Stimulated activated CD8-positive, alpha-beta memory T cell treated with anti-CD3 and anti-CD28 coated beads, Interleukin-7, amount 100 ng/mL, for 24 hours (primary cell): ENCODE measurements around the gene PRIM1.
"Not testable (repeated sequence)": the region's sequence is repeated elsewhere in the genome, so short reads cannot be mapped to it uniquely, and the experiment has no call there.

Source experiments
- DNase-seq: peaks from one replicate; pipeline ENCODE4 v3.0.0-alpha.2; 2020; ENCODE audit warnings: low read depth

The PRIM1 gene

DNA sequence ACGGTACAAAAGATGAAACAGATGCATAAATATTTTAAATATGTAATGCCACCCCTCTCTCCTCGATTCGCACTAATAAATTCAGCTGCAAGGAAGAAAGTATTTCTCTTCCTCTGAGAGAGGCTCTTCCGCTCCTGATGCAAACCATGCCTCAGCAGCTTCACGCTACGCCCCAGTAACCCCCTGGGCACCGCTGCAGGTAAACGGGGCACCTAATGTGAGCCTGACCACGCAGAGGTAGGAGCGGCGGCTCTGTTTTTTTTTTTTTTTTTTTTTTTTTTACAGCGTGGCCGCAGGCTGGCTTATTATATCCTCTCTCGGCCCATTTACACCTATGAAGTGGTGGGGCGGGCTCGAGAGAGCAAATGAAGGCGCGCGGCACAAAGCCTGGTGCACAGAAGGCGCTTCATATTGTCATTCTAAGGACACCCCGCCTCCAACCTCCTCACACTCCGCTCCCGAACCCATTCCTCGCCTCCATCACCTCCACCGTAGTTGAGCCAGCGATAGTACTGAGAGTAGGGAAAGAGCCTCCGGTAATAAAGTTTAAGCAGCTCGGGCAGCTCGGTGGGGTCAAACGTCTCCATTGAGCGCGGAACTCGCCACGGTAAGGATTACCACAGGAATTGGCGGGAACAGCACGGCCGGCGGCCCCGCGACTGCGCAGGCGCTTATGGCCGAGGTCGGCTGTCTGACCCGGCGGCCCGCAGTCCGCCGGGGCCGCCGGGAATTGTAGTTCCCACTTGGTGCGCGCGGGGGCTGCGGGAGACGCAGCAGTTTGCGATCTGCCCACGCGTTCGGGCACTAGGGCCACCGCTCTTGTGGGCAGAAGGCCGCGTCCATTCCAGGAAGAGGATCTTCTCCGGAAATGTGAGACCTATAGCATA, at the start of gene PRIM1:
Gene PRIM1, minus strand, starts transcription at position 612 of the 887 bp plus-strand sequence. Its CDS starts 25 bp downstream, at position 587.
- peak; percentile 67 for DNase-seq

GRCh38 chr12:56800221-56800620, 48.1 kb upstream of the PRIM1 start:
- no peak for DNase-seq

GRCh38 chr12:56799345-56799744, 47.2 kb upstream of the PRIM1 start:
- DNase-seq = not testable (repeated sequence)

DNA sequence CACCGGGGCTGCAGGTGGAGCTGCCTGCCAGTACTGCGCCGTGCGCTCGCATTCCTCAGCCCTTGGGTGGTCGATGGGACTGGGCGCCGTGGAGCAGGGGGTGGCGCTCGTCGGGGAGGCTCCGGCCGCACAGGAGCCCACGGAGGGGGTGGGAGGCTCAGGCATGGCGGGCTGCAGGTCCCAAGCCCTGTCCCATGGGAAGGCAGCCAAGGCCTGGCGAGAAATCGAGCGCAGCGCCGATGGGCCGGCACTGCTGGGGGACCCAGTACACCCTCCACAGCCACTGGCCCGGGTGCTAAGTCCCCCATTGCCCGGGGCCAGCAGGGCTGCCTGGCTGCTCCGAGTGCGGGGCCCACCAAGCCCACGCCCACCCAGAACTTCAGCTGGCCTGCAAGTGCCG, 43.7 kb upstream of the PRIM1 start:
- not testable (repeated sequence) for DNase-seq

DNA sequence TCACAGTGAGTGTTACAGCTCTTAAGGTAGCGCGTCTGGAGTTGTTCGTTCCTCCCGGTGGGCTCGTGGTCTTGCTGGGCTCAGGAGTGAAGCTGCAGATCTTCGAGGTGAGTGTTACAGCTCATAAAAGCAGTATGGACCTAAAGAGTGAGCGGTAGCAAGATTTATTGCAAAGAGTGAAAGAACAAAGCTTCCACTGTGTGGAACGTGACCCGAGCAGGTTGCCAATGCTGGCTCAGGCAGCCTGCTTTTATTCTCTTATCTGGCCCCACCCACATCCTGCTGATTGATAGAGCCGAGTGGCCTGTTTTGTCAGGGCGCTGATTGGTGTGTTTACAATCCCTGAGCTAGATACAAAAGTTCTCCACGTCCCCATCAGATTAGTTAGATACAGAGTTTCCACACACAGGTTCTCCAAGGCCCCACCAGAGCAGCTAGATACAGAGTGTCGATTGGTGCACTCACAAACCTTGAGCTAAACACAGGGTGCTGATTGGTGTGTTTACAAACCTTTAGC, 43.0 kb upstream of the PRIM1 start:
- not testable (repeated sequence) for DNase-seq

- DNase-seq = not testable (repeated sequence)
Observed at GRCh38 chr12:56793124-56793523, 41.0 kb upstream of the PRIM1 start.

GRCh38 chr12:56792678-56793077, 40.6 kb upstream of the PRIM1 start:
- DNase-seq = no peak

DNA sequence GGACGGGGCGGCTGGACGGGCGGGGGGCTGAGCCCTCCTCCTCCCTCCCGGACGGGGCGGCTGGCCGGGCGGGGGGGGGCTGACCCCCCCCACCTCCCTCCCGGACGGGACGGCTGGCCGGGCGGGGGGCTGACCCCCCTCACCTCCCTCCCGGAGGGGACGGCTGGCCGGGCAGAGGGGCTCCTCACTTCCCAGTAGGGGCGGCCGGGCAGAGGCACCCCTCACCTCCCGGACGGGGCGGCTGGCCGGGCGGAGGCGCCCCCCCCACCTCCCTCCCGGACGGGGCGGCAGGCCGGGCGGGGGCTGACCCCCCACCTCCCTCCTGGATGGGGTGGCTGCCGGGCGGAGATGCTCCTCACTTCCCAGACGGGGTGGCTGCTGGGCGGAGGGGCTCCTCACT, 37.3 kb upstream of the PRIM1 start:
- not testable (repeated sequence) for DNase-seq

GRCh38 chr12:56787498-56787897, 35.4 kb upstream of the PRIM1 start:
- no peak for DNase-seq

DNA sequence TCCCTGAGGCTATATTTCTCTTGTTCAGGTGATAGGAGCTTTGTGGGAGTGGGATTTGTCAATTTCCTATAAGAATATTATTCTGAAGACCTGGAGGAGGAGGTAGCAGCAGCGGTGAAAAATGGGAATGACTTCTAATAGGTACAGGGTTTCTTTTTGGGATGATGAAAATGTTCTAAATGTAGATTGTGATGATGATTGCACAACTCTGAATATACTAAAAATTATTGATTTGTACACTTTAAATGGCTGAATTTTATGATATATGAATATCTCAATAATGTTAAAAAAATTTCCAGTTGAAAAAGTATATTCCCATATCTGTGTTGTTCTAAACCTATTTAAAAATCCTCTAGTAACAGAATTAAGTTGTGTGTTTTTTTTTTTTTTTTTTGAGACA, 33.8 kb upstream of the PRIM1 start:
- no peak for DNase-seq

GRCh38 chr12:56785141-56785865, 33.2 kb upstream of the PRIM1 start:
- DNase-seq = no peak

DNA sequence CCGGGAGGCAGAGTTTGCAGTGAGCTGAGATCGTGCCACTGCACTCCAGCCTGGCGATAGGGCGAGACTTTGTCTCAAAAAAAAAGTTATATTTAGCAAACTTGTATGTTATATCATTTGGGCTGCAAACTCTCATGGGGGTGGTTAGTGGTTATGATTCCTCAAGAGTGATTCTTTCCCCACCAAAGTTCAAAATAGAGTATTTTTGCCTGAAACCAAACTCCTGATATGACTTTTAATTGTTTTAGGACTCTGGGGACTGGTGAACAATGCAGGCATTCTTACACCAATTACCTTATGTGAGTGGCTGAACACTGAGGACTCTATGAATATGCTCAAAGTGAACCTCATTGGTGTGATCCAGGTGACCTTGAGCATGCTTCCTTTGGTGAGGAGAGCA, 29.6 kb upstream of the PRIM1 start:
- no peak for DNase-seq

DNA sequence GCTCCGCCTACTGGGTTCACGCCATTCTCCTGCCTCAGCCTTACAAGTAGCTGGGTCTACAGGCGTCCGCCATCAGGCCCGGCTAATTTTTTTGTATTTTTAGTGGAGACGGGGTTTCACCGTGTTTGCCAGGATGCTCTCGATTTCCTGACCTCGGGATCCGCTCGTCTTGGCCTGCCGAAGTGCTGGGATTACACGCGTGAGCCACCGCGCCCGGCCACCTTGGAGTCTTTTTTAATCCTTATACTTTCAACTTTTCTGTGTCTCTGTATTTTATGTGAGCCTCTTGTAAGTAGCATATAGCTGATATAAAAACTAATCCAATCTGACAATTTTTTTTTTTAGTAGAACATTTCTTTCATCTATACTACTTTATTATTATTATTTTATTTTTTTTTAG, 26.6 kb upstream of the PRIM1 start:
- DNase-seq = no peak

DNA sequence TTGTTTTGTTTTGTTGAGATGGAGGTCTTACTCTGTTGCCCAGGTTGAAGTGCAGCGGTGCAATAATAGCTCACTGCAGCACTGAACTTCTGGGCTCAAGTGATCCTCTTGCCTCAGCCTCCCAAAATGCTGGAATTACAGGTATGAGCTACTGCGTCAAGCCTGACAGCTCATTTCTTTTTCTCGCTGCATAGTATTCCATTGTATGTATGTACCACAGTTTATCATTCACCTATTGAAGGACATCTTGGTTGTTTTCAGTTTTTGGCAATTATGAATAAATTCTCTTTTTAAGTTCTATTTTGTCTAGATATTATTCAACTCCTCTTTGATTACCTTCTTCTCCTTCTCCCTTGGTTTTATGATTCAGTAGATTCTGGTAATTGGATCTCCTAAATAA, 24.5 kb upstream of the PRIM1 start:
- no peak for DNase-seq

DNA sequence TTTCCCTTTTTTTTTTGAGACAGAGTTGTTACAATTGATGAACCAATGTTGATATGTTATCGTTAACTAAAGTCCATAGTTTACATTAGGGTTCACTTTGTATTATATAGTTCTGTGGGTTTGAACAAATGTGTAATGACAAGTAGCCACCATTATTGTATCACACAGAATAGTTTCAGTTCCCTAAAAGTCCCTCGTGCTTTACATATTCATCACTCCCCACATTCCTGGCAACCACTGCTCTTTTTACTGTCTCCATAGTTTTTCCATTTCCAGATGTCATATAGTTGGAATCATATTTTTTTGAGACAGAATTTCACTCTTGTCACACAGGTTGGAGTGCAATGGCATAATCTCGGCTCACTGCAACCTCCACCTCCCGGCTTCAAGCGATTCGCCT, 23.5 kb upstream of the PRIM1 start:
- DNase-seq = no peak

DNA sequence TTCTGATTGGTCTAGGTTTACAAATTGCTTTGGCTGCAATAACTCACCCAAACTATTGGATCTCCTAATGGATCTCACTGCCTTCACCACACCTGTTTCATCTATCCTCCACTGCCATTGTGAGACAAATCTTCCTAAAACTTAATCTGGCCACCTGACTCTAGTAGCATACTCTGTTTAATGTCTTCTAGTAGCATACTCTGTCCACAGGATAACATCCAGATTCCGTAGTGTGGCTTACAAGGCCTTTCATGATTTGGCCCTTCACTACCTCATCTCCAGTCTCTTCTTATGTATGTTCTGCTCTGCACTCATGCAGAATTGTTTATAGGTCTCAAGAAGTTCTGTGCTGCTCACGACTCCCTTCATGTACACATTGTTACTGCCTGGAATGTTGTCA, 21.0 kb upstream of the PRIM1 start:
- no peak for DNase-seq

DNA sequence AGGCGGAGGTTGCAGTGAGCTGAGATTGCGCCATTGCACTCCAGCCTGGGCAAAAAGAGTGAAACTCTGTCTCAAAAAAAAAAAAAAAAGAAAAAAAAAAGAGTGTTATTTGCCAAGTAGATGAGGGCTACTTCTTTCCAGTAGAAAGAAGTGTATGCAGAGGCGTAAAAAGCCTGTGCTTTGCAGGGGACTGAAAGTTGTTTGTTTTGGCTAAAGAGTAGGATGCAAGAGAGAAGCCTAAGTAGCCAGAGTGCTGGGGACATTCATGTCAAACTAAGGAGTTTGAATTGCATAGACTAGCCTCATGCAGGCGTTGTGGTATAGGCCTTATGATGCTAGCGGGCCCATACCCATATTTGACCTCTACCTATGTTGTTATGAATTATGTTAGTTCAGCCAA, 20.5 kb upstream of the PRIM1 start:
- DNase-seq = no peak

GRCh38 chr12:56769868-56770267, 17.7 kb upstream of the PRIM1 start:
- DNase-seq = no peak

DNA sequence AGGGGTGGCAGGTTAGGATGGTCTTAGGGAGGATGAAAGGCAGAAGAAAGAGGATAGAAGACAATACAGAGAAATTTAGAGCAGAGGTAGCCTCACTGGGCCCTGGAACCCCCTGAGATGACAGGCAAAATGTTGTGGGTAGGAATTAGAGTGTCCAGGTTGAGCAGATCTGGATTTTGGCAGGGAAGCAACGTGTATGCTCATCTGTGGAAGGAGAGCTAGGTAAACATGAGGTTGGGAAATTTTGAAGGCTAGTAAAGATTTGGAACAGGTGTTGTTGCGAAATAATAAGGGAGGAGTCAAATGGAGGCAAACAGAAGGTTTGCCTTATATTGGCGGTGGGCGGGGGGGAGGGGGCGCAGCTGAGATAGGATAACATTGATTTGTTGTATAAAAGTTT, 16.3 kb upstream of the PRIM1 start:
- DNase-seq = no peak

GRCh38 chr12:56766535-56766934, 14.4 kb upstream of the PRIM1 start:
- no peak for DNase-seq

DNA sequence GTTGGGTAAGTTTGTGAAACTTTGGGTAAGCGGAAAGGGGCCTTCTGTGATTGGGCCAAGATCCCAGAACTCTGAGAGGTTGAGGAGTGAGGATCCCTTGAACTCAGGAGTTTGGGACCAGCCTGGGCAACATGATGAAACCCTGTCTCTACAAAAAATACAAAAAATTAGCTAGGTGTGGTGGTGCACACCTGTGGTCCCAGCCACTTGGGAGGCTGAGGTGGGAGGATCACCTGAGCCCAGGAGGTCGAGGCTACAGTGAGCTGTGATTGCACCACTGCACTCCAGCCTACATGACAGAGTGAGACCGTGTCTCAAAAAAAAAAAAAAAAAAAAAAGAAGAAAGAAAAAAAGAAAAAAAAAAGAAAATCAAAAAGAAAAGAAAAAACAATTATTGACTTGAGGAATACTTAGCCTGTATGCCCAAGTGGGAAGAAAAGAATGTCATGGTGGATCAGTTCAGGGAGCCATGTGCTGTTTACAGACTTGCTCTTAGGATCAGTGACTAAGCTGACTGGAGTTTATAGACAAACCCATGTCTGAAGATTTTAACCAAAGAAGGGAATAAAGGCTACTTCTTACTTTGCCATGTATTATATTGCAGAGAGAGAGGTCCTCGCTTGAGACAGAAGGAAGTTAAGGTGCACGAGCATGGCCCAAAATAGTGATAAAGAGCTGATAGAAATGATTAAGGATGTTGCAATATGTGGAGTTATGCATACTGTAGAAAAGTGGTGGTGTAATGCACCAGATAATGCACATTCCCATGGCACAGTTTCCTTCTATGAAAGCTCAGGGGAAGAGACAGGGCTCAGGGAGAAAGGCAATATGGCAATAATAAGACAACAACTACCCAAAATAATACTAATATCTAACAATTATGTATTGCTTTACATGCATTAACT, 11.9 kb upstream of the PRIM1 start:
- no peak for DNase-seq

- DNase-seq = no peak
Observed at GRCh38 chr12:56761812-56762211, 9.7 kb upstream of the PRIM1 start.
